Lung (tissue), 12 donors: ENCODE measurements around the gene FRMD3. TPM values are rescaled to one million over a fixed set of nuclear protein-coding genes. Genes with fewer than 3 reads are reported as not detected.

ENCODE experiments used
- ATAC-seq: fragments of 200-7000 bp; cut with Tn5 transposase; one replicate; pipeline ENCODE4 v1.9.1; 2020; ENCODE audit warnings: moderate number of reproducible peaks; ENCODE audit not compliant: insufficient read depth, low FRiP score
- DNase-seq, 3 donors: peaks; one replicate each; pipeline ENCODE4 v3.0.0-alpha.2; 2013 to 2017
- H3K27ac ChIP-seq, 2 donors: one replicate each; pipeline ENCODE4 v1.5.1; 2013; ENCODE audit warnings: mild to moderate bottlenecking in 2 of 2, moderate library complexity in 2 of 2, control low read depth in 1 of 2, inconsistent platforms in 1 of 2, low read depth in 1 of 2, low read length in 1 of 2
- H3K27me3 ChIP-seq, 3 donors: one replicate each; pipeline ENCODE4 v1.5.1; 2013; ENCODE audit warnings: low read length in 2 of 3; ENCODE audit not compliant: control insufficient read depth in 3 of 3, insufficient read depth in 3 of 3
- H3K36me3 ChIP-seq, 4 donors: one replicate each; pipeline ENCODE4 v1.5.1; 2013; ENCODE audit warnings: low read length in 4 of 4, mild to moderate bottlenecking in 1 of 4, moderate library complexity in 1 of 4; ENCODE audit not compliant: control insufficient read depth in 4 of 4, insufficient read depth in 4 of 4
- H3K4me1 ChIP-seq, 5 donors: one replicate each; pipeline ENCODE4 v1.5.1; 2013; ENCODE audit warnings: low read length in 5 of 5, mild to moderate bottlenecking in 2 of 5, moderate library complexity in 1 of 5; ENCODE audit not compliant: control insufficient read depth in 5 of 5, insufficient read depth in 5 of 5
- H3K4me3 ChIP-seq: one replicate; pipeline ENCODE4 v1.5.1; 2013; ENCODE audit warnings: mild to moderate bottlenecking, control low read depth, moderate library complexity
- H3K9ac ChIP-seq, 2 donors: one replicate each; pipeline ENCODE4 v1.5.1; 2013; ENCODE audit warnings: low read length in 2 of 2, control low read depth in 1 of 2; ENCODE audit not compliant: insufficient read depth in 1 of 2
- H3K9me3 ChIP-seq, 4 donors: one replicate each; pipeline ENCODE4 v1.5.1; 2013; ENCODE audit warnings: low read length in 3 of 4, mild to moderate bottlenecking in 1 of 4, moderate library complexity in 1 of 4; ENCODE audit not compliant: control insufficient read depth in 4 of 4, insufficient read depth in 3 of 4
- CTCF ChIP-seq: IDR thresholded peaks from 2 replicates; pipeline ENCODE4 v1.5.1; 2012; ENCODE audit warnings: mild to moderate bottlenecking; ENCODE audit errors: control extremely low read depth, extremely low read depth
- WGBS, 2 donors: extraction: QIAGEN DNeasy Blood & Tissue Kit; methylation state at CpG; one replicate each; pipeline ENCODE4 v1.1.7; 2013; 5-methylcytosine and 5-hydroxymethylcytosine counted together
- polyA plus RNA-seq, 2 donors: library from polyadenylated mRNA; stranded (reverse); fragments of 200-250 nt; gene quantifications; one replicate each; pipeline ENCODE4 v1.2.1, GENCODE V29; 2013
- total RNA-seq, 2 donors: library from RNA; depleted of rRNA in 1 of 2; stranded (reverse); fragments of >200 nt in 1 of 2; gene quantifications; one replicate each; pipeline ENCODE4 v1.2.1, GENCODE V29; 2014 to 2021
- donor health status: control.
- donor health status: control.
- donor health status: Bipolar disorder and iron deficiency.
- donor health status: healthy.
- donor health status: DM: yes; HTN: yes; CAD: no.

The FRMD3 gene
- total and polyA plus RNA-seq, 4 donors = 0.75 to 3.2 (median 1.6) TPM

DNA sequence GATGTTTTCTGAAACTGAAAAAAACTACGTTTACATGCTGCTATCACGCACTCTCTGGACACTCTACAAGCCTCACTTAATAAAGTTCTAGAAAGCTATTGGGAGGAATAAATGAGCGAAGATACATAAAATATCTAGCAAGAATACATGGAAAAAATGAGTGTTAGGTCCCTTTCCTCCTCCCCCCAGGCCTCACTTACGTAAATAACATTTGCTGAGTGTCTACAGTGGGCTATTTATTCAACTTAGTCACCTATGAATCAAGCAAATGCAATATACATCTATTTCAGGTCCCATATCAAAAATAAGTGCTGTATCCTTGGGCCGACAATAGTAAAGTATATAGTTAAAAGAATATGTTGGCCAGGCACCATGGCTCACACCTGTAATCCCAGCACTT is 62.5 kb downstream of the FRMD3 start:
- 97% methylated on average over 5 of the region's 5 CpGs for WGBS, 2 donors
- no peak overlapping the region for H3K4me3 ChIP-seq
- ATAC-seq (no peak), DNase-seq (no peak)
- no peak overlapping the region for H3K27ac ChIP-seq
- no peak for TF ChIP-seq CTCF
- H3K4me1 ChIP-seq = peaks cover 0 to 13% (median 0%) of the 10 kb centered on the region in 5 donors
- H3K9me3 ChIP-seq = no peaks in the 10 kb centered on the region
- H3K36me3 ChIP-seq = no peaks in the 10 kb centered on the region
- no peak overlapping the region for H3K9ac ChIP-seq
- H3K27me3 ChIP-seq = no peaks in the 10 kb centered on the region

DNA sequence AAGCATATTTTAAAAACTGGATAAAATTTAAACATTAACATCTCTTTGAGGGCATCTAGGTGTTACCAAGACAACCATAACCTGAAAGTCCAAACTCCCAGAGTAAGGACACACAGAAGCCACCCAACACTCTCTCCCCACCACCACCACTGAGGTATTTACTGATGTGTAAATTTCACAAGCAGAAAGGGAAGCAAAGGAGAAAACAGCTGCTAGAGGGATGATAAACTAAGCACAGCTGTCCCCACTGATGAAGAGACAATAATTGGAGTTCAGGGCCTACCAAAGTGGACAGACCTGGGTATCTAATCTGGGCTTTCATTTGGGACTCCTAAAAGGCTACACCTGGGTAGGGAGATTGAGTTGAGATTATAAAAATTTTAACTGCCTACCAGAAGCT is 63.6 kb downstream of the FRMD3 start:
- DNase-seq (no peak), ATAC-seq (no peak)
- Histone ChIP-seq H3K27me3 (no peaks in the 10 kb centered on the region), H3K27ac (no peak overlapping the region), H3K4me1 (peaks cover 0 to 19% (median 0%) of the 10 kb centered on the region in 5 donors), H3K4me3 (no peak overlapping the region), H3K36me3 (no peaks in the 10 kb centered on the region), H3K9ac (no peak overlapping the region), H3K9me3 (no peaks in the 10 kb centered on the region)
- TF ChIP-seq CTCF = no peak

GRCh38 chr9:83473488-83473971 is 64.7 kb downstream of the FRMD3 start:
- no peaks in the 10 kb centered on the region for H3K27me3 ChIP-seq
- ATAC-seq (peak; percentile 44), DNase-seq (no peak)
- H3K36me3 ChIP-seq = no peaks in the 10 kb centered on the region
- no peak overlapping the region for H3K4me3 ChIP-seq
- H3K9ac ChIP-seq = no peak overlapping the region
- no peaks in the 10 kb centered on the region for H3K9me3 ChIP-seq
- peaks cover 0 to 19% (median 0%) of the 10 kb centered on the region in 5 donors for H3K4me1 ChIP-seq
- 37 to 40% methylated on average over 5 of the region's 5 CpGs for WGBS, 2 donors
- TF ChIP-seq CTCF = no peak
- peak overlapping the region; percentile 27 to 48 for H3K27ac ChIP-seq

GRCh38 chr9:83472764-83473163 is 65.4 kb downstream of the FRMD3 start:
- Histone ChIP-seq H3K27ac (peak overlapping the region; percentile 14 to 61), H3K9me3 (no peaks in the 10 kb centered on the region), H3K36me3 (no peaks in the 10 kb centered on the region), H3K4me3 (no peak overlapping the region), H3K4me1 (peaks cover 0 to 19% (median 0%) of the 10 kb centered on the region in 5 donors), H3K9ac (no peak overlapping the region), H3K27me3 (no peaks in the 10 kb centered on the region)
- 39 to 63% methylated on average over 5 of the region's 5 CpGs for WGBS, 2 donors
- DNase-seq = no peak
- no peak for ATAC-seq
- TF ChIP-seq CTCF = no peak
